VCaP (cell line): ENCODE data around the gene MSMP.

Source experiments
- H3K27ac ChIP-seq: fragments of 450-650 bp; 2 replicates; pipeline ENCODE4 v1.5.1; 2017
- TF ChIP-seq, protein P1 (sequence below): fragments of 450-650 bp; conservative IDR thresholded peaks from 2 replicates; pipeline ENCODE4 v1.5.1; 2017; ENCODE audit warnings: mild to moderate bottlenecking, moderate library complexity

Gene MSMP

DNA sequence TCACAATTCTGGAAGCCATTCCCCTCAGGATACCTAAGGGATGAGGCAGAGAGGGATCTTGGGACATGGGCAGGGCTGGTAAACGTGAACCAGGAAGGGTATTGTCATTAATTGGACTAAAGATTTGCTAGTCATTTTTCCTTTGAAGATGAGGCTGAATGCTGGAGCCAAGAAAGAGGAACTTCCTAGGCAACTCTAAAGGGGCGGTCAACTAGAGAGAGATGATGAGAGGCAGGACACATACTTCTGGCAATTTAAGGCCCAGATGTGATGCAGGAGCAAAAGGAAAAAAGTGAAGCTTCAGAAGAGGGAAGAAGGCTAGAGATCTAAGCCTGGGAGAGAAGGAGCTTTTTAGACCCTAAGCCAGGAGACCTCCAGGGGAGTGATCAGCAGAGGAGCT lies 10.6 kb downstream of the MSMP start:
- H3K27ac ChIP-seq = no peak overlapping the region
- TF ChIP-seq, protein P1, sequence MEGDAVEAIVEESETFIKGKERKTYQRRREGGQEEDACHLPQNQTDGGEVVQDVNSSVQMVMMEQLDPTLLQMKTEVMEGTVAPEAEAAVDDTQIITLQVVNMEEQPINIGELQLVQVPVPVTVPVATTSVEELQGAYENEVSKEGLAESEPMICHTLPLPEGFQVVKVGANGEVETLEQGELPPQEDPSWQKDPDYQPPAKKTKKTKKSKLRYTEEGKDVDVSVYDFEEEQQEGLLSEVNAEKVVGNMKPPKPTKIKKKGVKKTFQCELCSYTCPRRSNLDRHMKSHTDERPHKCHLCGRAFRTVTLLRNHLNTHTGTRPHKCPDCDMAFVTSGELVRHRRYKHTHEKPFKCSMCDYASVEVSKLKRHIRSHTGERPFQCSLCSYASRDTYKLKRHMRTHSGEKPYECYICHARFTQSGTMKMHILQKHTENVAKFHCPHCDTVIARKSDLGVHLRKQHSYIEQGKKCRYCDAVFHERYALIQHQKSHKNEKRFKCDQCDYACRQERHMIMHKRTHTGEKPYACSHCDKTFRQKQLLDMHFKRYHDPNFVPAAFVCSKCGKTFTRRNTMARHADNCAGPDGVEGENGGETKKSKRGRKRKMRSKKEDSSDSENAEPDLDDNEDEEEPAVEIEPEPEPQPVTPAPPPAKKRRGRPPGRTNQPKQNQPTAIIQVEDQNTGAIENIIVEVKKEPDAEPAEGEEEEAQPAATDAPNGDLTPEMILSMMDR = no peak

DNA sequence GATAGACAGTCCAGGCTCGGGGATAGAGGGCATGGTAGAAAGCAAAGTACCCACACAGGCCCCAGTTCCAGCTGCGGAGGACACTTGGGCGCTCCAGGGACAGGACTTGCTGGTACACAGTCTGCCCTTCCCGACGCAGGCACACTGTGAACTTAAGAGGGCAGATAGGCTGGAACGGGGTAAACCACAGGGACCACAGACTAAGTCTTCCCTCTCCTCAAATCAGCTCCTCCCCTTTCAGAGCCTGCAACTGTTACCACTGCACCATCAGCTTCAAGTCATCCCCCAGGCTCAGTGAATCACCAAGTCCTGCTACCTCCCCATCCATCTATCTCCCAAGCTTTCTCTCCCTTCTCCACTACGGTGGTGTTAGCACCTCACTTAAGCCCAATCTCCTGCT lies 12.3 kb downstream of the MSMP start:
- no peak overlapping the region for H3K27ac ChIP-seq
- TF ChIP-seq, protein P1 = no peak

DNA sequence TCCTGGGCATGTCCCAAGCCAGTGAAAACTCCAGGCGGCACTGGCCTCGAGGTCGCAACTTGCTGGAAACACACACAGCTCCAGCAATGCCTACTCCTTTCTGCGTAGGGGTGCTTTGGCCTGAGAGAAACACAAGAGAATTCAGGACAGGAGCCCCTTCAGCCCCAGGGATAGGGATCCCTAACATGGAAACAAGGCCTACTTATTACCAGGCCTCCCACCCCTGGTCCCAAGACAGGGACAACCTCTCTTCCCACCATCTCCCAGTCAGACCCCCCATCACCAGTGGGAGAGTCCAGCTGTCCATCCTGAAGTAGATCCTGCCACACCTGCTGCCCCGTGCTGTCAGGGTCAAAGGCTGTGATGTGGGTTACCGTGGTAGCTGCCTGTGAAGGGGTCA lies 13.8 kb downstream of the MSMP start:
- TF ChIP-seq, protein P1 = no peak
- no peak overlapping the region for H3K27ac ChIP-seq

DNA sequence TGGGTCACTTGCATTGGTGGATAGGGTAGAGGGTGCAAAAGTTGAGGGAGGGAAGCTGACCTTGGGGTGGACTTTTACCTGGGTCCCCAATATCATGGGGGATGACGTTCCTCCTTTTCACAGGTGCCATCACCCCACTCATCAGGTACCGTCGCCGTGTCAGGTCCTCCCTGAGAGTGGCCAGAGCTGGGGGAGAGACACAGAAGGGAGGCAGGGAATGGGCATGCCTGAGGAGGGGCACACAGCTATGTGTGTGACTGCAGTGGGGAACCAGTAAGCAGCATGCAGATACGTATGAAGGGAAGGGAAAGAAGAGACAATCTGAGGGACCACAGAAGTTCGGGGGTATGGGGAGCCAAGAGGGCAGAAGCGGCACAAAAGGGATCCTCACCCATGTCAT lies 15.2 kb downstream of the MSMP start:
- H3K27ac ChIP-seq = no peak overlapping the region
- TF ChIP-seq, protein P1 = no peak

DNA sequence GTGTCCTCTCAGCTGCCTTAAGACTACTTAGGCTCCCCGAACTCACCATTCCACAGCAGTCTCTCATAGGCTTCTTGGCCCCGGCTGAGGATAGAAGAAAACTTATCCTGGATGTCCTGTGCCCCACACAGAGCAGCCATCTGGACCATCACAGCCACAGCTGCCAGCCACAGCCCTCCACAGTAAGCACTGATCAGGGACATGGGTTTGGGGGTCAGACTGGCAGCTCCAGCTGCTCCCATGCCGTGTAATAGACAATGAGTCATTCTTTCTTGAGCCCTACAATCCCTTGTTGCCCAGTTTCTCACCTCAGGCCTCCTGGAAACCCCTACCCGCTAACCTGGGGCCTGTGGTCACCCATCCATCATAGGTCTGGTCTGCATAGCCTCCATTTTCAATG lies 15.9 kb downstream of the MSMP start:
- H3K27ac ChIP-seq = no peak overlapping the region
- TF ChIP-seq, protein P1 = no peak

DNA sequence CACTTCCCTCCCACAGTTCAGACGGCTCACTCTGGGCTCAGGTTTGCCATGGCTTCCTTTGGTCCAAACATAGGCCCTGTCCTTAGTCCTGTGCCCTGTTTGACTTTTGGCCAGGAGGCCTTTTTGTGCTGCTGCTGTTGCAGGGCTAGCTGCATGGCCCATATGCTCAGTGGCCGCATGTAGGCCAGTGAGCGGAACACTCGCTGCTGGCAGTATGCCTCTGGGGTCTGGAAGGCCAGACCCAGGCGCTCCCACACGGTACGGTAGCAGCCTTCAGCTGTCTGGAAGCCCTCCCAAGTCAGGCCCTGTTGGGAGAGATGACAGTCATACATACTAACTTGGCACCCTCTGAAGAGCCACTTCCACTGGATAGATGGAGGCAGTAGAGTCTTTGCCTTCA lies 16.9 kb downstream of the MSMP start:
- TF ChIP-seq, protein P1 = no peak
- no peak overlapping the region for H3K27ac ChIP-seq

DNA sequence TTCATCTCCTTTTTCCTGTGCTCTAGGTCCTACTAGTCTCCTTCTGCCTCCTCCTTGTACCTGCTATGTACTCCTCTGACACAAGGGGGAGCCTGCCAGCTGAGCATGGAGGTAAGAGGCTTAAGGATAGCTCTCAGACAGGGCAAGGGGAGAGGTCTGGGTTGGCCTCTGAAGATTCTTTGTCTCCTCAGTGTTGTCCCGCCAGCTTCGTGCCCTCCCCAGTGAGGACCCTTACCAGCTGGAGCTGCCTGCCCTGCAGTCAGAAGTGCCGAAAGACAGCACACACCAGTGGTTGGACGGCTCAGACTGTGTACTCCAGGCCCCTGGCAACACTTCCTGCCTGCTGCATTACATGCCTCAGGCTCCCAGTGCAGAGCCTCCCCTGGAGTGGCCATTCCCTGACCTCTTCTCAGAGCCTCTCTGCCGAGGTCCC lies 17.9 kb downstream of the MSMP start:
- H3K27ac ChIP-seq = 0 out of 2 replicates have a peak overlapping the region, but pooled peaks have one; percentile 12

More for the DNA sequence above, 17.9 kb downstream of the MSMP start:
- TF ChIP-seq, protein P1 = peak; percentile 95
